GM13977 (cell line): Measurements from ENCODE around the gene CDO1.
A peak's percentile ranks its signal among the peaks of the same experiment; 100 is the strongest.

Source experiments
- DNase-seq: peaks from one replicate; pipeline ENCODE4 v3.0.0; 2012; ENCODE audit warnings: low spot score
- in situ Hi-C: fragments of 300-500 bp; cut with MboI; formaldehyde crosslinking; loops from one replicate; pipeline ENCODE4 v1.12.0; 2022; ENCODE audit warnings: low sequenced_read_pairs, low pct_unique_long_range_greater_than_20kb, mixed read lengths, inconsistent platforms; ENCODE audit not compliant: unreplicated experiment
- TF ChIP-seq, protein P1 (sequence below): IDR thresholded peaks from 2 replicates; pipeline ENCODE4 v1.5.1; 2012; ENCODE audit warnings: mild to moderate bottlenecking, control low read depth; ENCODE audit not compliant: insufficient read depth; ENCODE audit errors: extremely low read depth, missing control alignments

CDO1 gene

GRCh38 chr5:115842952-115843351 lies 26.5 kb upstream of the CDO1 start:
- TF ChIP-seq, protein P1, sequence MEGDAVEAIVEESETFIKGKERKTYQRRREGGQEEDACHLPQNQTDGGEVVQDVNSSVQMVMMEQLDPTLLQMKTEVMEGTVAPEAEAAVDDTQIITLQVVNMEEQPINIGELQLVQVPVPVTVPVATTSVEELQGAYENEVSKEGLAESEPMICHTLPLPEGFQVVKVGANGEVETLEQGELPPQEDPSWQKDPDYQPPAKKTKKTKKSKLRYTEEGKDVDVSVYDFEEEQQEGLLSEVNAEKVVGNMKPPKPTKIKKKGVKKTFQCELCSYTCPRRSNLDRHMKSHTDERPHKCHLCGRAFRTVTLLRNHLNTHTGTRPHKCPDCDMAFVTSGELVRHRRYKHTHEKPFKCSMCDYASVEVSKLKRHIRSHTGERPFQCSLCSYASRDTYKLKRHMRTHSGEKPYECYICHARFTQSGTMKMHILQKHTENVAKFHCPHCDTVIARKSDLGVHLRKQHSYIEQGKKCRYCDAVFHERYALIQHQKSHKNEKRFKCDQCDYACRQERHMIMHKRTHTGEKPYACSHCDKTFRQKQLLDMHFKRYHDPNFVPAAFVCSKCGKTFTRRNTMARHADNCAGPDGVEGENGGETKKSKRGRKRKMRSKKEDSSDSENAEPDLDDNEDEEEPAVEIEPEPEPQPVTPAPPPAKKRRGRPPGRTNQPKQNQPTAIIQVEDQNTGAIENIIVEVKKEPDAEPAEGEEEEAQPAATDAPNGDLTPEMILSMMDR: no peak
- in situ Hi-C loops: loop anchor here (10.0 to 25.0 kb wide), 2 partner anchors 218 to 219 kb away; partner anchors contain the start of gene TMED7
- no peak for DNase-seq

DNA sequence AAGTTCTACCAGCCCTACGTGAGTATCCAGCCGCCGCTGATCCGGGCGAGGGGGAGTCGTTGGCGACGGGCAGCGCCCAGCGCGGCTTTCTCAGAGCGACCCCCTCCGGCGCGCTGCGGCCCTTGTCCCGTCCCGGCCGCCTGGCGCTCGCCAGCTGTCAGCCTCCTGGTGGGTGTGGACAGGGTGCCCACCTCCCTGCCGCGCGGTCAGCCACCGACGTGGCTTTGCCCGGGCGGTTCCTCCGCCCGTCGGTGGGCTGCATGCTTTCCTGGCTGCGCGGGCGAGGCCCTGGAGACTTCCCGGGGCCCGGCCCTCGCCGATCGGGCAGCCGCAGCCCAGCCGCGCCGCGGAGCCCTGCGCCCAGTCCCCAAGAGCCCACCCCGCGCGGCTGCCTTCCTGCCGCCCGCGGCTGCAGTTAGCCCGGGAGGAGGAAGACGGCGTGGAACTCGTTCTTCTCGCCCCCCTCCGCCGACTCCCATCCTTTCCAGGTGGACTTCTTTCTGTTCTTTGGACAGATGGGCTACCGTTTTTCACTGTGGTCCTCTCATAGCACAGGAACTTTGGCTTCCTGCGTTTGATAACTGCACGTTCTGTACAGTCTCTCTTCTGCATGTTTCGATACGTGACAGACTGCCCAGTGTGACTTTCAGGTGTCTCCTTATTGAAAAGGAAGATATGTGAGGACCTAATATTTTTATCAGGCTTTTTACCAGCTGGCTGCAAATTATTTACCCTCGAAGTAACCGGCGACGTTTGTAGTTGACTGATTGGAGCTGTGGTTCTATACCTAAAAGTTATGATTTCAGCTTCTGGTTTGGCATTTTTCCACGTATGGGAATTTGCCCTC lies 25.9 kb upstream of the CDO1 start:
- in situ Hi-C loops: loop anchor here (10.0 to 25.0 kb wide), 2 partner anchors 218 to 220 kb away; partner anchors contain the start of gene TMED7
- TF ChIP-seq, protein P1: peak; percentile 33
- DNase-seq: no peak

GRCh38 chr5:115841382-115842088 lies 25.1 kb upstream of the CDO1 start, which contains the start of the genes AP3S1 and ATG12:
TSS of gene AP3S1 (plus strand) at chr5:115841935. CDS start at chr5:115842038, 103 bp downstream.
TSS of gene ATG12 (minus strand) at chr5:115841565. CDS start at chr5:115841552, 13 bp downstream.
- peak; percentile 88 for DNase-seq
- in situ Hi-C loops: loop anchor here (10.0 to 25.0 kb wide), 2 partner anchors 217 to 221 kb away; partner anchors contain the start of gene TMED7
- TF ChIP-seq, protein P1: no peak

DNA sequence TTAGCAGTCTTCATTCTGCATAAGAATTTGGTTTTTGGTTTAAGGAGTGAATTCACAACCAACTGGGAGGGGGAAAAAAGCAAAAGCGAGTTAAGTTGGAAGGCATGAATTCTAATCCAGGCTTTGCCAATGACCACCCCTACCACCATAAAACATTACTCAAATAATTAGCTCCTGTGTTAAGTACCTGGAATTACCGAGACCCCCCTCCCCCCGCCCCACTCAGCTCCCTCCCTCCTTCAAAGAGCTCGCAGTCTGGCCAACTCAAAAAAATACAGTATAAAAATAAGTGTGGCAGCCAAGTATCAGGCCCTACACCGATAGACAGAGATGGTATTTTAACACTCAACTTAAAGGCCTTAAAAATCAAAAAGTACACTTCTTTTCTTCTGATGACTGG lies 24.4 kb upstream of the CDO1 start:
- in situ Hi-C loops: loop anchor here (10.0 to 25.0 kb wide), 2 partner anchors 216 to 221 kb away; partner anchors contain the start of gene TMED7
- TF ChIP-seq, protein P1: no peak
- DNase-seq: no peak

DNA sequence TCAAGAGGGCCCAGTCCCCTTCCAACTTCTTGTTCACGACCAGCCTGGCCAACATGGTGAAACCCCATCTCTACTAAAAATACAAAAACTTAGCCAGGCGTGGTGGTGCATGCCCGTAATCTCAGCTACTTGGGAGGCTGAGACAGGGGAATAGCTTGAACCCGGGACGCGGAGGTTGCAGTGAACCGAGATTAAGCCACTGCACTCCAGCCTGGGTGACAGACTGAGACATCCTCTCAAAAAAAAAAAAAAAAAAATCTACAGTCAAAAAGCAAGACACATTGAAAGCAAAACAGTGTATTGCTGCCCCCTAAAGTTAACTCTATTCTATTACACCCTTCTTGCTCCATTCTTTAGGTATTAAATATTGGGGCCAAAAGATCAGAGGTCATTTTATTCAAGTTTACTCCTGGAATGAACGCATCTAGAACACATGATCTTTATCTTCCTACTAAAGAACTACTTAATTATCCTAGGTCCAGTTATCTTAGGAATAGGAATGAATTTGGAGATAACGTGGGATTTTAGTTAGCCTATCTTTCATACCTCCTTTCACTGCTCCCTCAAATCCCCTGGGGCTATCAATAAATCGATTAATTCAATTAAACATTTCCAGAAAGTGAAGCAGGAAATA lies 22.5 kb upstream of the CDO1 start:
- TF ChIP-seq, protein P1: peak; percentile 53
- peak; percentile 48 for DNase-seq
- in situ Hi-C loops: loop anchor here (10.0 to 25.0 kb wide), 2 partner anchors 223 to 524 kb away; no protein-coding TSS in a partner anchor

- no peak for DNase-seq
These were observed 19.0 kb upstream of the CDO1 start for GRCh38 chr5:115835481-115835880.

More at GRCh38 chr5:115835481-115835880, 19.0 kb upstream of the CDO1 start:
- TF ChIP-seq, protein P1: no peak
- in situ Hi-C loops: loop anchor here (10.0 to 25.0 kb wide), 2 partner anchors 227 to 521 kb away; no protein-coding TSS in a partner anchor
